Stimulated activated CD8-positive, alpha-beta memory T cell treated with anti-CD3 and anti-CD28 coated beads, Interleukin-7, amount 100 ng/mL, for 48 hours (primary cell): ENCODE data around the gene BTN3A1.

ENCODE experiments used
- DNase-seq, 2 donors: peaks; one replicate each; pipeline ENCODE4 v3.0.0-alpha.2; 2020; ENCODE audit warnings: low read depth in 1 of 2; ENCODE audit errors: extremely low read depth in 1 of 2

The BTN3A1 gene

DNA sequence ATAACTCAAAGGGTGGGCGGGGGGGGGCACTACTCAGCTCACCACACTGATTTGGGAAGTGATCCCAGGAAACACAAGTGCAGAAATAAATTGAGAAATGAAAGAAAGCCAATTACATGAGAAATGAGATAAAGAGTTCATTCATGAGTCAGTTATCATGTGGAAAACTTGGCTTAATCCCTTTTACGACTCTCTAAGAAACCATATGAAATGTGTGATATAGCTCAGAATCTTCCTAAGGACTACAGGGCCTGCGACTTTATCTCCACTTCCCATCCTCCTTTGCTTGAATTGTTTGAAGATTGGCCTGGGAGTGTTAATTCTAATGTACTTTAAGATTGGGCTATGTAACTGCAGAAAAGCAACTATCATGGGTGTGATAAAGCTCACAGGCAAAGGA lies 22.8 kb upstream of the BTN3A1 start:
- DNase-seq: no peak

DNA sequence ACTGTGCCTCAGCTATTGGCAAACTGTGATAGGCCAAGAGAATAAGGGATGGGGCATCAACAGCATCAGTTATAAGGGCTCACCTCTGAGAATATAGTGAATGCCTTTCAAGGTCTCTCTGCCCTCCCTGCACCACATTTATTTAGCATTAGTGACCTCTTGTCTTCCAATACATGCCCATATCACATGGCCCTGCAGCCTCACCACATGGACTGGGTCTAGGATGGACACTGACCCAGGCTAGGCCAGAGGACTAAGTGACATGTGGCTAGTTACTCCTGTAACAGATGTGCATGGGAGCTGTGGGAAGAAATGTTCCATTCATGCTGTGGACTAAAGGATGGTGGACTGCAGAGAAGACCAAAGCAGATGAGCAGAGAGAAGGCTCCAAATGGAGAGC lies 22.3 kb upstream of the BTN3A1 start:
- DNase-seq: no peak

DNA sequence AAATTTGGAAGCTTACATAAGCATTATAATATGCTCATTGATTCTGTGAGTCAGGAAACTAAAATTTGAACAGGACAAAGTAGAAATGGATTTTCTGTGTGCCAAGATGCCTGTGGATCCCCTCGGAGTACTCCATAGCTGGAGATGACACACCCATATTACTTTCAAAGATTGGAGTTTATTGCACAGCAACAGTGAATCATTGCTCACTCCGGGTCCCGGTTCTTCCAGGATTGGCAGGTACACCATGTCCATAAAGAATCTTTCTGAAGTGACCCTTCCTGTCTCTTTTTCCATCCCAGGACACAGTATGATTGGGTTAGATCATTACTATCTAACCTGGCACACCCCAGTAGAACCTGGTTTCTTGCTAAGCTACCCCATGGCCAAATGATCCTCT lies 21.8 kb upstream of the BTN3A1 start:
- DNase-seq: no peak

DNA sequence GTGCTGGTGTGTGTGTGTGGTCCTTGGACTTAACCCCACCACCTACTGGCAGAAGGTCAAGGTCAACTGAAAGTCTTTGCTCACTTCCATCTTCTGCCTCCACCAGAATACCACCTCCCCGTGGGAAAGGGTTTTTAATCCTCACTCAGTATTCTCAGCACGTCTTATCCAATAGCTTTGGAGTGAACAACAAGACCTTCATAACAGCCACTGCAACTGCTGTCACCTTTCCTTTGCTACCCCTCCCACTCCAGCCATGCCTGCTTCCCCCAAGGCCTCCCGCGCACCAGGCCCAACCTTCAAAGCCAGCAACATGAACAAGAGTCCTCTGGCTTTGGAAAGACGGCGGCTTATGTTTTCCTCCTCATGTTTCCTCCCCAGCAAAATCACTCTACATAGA lies 20.0 kb upstream of the BTN3A1 start:
- DNase-seq: no peak

DNA sequence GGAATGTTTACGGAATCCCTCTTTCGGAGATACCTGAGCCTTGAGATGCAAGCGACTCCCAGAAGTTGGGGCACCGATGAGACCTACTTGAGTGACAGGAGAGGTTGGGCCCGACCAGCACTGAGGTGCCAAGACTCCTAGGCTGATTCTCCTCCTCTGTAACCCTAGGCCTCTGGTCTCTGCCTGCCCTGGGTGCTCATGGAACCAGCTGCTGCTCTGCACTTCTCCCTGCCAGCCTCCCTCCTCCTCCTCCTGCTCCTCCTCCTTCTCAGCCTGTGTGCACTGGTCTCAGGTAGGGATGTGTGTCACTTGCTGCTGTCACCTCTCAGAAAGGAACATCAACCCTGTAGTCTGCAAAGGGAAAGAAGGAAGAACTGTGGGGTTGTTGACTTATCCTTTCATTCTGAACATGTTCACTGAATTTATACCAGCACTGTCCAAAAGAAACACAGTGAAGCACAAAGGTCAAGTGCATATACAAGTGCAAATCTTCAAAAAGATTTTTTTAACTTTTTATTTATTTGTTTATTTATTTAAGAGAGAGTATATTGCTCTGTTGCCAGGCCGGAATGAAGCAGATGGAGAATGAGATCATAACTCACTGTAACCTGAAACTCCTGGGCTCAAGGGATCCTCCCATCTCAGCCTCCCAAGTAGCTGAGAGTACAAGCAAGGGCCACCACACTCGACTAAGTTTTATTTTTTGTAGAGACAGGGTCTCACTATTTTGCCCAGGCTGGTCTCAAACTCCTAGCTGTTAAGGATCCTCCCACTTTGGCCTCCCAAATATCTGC lies 18.3 kb upstream of the BTN3A1 start:
- DNase-seq: no peak

DNA sequence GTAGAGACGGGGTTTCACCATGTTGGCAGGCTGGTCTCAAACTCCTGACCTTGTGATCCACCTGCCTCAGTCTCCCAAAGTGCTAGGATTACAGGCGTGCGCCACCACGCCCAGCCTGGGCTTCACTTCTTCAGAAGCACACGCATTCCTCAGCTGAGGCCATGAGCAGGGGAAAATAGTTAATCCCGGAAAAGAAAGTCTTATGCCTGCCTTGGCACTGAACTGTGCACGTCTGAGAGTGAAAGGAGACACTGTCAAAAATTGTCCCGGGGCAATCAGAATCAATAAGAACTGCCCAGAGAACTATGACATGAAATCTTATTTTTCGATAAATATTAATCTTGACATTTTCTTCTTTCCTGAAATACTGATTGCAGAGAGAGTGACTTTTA lies 16.3 kb upstream of the BTN3A1 start:
- DNase-seq: no peak

DNA sequence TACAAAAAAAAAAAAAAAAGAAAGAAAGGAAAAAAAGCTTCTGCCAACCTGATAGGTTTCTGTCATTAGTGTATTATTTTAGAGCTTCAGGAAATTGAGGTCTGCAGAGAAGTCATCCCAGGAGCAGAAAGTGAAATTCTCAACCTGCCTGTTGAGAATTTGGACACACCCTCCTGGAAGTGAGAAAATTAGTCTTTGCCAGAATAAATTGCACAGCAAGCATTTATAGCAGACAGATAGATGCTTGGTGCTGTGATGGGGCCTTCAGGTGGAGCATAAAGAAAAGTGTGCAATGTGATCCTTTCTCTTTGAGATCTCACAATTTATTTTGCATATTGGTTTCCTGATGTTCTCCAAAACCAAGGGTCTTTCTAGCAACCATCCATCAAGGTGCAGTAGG lies 14.5 kb upstream of the BTN3A1 start:
- no peak for DNase-seq

DNA sequence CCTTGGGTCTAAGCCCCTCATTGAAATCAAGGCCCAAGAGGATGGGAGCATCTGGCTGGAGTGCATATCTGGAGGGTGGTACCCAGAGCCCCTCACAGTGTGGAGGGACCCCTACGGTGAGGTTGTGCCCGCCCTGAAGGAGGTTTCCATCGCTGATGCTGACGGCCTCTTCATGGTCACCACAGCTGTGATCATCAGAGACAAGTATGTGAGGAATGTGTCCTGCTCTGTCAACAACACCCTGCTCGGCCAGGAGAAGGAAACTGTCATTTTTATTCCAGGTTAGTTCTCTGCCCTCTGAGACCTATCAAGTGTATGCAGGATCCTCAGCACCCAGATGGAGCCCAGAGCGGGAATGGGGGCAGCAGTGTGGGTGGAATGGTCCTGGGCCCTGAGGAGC lies 14.1 kb upstream of the BTN3A1 start:
- DNase-seq: no peak

DNA sequence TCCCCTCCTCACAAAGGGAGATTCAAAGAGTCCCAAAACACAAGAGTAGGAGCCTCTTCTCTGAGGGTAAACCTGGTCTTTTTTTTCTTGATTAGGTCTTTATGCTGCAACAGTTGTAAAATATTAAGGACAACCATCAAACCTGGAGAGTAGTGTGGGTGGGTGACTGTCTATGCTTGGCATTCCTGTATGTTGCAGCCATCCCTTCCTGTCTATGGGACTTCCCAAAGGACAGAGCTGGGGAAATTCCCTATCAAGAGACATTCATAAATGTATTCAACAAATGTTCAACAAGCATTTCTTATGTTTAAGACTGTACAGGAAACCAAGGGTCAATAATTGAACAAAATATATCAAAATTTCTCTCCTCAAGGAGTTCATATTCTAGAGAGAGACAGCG lies 13.6 kb upstream of the BTN3A1 start:
- no peak for DNase-seq

DNA sequence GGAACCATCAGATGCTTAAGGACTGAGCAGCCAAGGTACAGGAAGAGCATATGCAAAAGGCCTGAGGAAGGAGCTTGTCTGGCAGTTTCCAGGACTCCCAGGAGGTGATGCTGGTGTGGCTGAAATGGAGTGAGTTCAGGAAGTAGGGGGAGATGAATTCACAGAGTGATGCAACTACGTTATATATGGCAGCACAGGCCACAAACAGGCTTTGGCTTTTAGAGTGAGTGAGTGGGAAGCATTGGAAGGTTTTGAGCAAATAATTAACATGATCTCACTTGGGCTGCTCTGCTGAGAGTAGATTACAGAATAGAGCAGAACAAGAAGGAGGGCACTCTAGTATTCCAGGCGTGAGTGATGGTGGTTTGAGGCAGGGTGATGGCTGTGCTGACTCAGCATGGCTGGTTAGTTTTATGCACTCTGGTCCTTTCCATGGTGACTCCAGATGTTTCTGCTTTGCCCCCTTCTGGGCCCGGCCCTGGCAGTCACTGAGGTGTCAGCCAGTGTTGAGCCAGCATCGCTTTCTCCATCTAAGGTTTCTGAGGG lies 12.7 kb upstream of the BTN3A1 start:
- no peak for DNase-seq

DNA sequence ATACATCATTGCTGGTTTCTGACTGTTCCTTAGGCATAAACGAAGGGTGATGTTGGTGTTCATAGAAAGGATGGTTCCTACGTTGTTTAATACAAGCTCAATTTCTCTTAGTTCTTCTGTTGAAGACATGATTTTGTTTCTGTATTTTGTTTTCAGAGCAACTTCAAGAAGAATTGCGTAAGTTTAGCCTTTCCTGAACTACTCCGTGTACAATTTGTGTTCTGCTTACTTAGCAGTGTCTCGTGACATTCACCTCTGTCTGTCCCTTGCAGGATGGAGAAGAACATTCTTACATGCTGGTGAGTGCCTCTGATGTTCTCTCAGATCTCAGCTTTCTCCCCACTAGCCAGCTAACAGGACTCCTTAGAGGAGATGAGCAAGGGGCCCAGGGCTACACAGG lies 11.5 kb upstream of the BTN3A1 start:
- DNase-seq: no peak

DNA sequence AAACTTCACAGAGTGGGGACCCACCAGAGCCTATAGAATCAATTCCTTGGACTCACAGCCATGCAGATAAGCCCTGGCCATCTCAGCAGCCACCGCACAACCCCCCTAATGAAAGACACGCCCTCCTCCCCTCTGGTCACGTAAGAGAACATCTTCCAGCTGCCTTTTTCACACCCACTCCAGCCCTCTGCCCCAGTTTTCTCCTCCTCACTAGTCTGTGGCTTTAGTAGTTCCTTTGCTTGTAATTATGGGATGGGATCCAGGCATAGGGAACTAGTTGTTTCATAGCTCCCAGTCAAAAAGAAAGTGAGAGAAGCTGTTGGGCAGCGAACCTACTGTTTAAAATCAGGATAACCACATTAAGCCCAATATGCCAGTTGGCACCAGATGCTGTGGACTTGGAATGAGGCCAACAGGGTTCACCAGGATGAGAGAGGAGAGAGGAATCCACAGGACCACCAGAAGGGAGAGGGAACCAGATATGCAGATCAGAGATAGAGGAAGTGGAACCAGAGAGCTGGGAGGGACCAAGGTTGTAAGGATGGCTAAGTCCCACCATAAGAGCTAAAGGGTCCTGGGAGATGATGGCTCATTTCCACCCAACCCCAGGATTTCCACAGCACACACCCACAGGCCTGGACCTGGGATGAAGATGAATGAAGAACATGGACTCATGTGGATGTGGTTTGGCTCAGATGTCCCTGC lies 9.0 kb upstream of the BTN3A1 start:
- DNase-seq: no peak

DNA sequence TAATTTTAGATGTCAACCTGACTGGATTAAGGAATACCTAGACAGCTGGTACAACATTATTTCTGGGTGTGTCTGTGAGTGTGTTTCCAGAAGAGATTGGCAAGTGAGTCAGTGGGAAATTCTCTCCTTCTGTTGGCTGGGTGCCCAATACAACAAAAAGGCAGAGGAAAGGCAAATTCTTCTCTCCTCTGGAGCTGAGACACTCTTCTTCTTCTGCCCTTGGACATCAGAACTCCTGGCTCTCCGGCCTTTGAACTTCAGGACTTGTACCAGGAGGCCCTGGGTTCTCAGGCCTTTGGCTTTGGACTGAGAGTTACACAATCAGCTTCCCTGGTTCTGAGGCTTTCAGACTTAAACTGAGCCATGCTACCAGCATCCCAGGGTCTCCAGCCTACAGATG lies 7.8 kb upstream of the BTN3A1 start:
- DNase-seq: no peak

DNA sequence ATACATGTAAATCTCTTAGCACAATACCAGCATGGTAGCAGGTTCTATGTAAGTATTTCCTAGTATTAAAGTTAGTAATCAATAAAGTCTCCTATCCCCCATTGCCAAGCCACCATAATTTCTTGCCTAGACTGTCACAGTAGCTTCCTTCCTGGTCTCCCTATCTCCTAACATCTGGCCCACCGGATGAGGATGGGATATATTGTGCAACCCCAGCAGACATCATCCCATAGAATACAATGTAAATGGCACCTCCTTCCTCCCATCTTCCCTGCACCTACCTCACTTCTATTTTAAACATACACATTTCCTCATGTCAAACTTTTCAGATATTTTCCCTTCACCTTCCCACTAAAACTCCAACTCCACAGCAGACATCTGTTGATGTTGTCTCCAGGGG lies 3.5 kb upstream of the BTN3A1 start:
- no peak for DNase-seq

DNA sequence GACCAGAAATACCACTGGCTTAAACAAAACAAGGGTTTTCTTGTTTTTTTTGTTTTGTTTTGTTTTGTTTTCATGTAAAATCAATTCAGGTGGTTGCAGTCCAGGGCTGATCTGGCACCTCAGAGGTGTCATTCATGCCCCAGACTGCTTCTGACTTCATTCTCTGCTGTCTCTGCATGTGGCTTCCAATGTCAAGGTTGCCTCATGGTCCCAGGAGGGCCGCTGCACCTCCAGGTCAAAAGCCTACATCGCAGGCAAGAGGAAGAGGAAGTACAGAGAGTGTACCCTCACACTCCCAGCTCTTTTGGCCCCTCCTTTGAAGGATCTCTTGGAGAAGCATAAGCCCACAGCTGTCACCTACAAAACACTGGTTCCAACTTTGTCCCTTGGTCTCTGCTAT lies 1.4 kb upstream of the BTN3A1 start:
- no peak for DNase-seq

DNA sequence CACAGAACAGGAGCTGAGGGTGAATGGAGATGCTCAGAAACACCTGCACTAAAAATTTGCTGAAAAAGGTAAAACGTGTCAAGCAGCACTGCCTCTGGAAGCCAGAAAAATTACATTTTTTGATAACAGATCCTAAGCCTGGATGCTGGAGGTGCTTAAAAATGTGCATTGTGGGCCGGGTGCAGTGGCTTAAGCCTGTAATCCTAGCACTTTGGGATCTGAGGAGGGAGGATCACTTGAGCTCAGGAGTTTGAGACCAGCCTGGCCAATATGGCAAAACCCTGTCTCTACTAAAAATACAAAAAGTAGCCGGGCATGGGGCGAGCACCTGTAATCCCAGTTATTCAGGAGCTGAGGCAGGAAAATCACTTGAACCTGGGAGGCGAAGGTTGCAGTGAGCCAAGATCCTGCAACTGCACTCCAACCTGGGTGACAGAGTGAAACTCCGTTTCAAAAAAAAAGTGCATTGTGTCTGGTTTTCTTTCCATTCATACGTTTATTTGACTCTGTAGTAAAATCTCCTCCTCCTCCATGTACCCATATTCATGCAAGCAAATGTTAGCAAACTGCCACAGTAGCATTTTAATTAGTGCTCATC lies 587 bp upstream of the BTN3A1 start:
- DNase-seq: no peak

DNA sequence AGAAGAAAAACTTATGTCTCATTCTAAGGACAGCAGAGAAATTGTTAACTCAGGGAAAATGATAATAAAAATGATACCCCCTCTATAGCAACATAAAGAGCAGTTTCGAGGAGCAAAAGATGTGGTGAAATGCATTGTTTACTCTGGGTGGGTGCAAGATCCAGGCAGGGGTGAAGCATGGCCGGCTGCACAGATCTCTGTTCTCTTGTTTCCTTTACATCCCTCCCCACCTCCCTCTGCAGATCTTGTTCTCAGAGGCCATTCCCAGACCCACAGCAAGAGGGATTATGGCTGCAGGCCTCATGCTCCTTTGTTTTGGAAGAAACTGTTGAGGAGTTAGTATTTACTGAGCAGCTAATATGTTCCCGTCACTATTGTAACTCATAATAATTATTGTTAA lies 1.8 kb downstream of the BTN3A1 start:
- DNase-seq: no peak

DNA sequence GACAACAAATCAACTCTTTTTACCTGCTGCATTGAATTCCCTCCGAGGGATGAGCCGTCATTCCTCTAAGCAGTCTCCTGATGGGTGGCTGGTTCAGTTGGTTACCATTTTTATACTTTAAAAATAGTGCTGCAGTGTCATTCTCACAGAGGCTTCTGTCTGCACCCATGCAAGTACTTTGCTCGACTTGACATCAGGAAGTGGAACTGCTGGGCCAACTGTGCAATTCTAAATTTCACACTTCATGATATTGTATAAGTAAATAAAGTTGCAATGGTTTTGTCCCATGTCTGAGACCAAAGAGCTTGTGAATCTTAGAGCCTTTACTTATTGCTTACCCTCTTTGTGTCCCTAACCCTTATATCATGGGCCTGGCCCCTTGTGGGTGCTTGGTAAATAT lies 2.5 kb downstream of the BTN3A1 start:
- no peak for DNase-seq

DNA sequence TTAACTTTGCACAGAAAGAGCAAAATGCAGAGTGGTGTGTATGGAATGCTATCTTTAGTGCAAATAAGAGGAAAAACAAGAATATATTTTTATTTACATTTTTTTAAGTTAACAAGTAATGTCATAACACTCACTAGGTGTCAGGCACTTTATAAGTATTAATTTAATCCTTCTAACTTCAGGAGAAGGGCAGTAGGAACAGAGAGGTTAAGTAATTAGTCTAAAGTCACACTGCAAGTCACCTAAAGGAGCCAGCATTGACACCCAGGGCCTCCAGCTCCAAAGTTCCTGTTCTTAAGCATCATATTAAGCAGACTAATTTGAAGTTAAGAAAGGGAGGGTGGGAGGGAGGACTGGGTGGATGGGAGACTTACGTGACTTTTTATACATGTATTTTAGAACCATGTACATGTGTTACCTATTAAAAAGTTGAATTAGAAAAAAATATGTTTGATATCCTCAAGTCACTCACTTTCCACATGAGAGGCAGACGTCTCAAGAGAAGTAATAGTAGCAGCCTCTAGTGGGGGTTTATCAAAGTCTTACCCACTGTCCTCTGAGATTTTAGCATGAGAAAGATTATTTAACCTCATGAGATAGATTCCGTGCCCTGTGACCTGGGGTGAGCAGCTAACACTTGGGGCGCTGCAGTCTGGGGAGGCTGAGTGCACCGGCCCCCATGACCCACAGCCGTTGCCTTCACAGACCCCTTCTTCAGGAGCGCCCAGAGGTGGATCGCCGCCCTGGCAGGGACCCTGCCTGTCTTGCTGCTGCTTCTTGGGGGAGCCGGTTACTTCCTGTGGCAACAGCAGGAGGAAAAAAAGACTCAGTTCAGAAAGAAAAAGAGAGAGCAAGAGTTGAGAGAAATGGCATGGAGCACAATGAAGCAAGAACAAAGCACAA lies 7.0 kb downstream of the BTN3A1 start:
- DNase-seq: no peak

DNA sequence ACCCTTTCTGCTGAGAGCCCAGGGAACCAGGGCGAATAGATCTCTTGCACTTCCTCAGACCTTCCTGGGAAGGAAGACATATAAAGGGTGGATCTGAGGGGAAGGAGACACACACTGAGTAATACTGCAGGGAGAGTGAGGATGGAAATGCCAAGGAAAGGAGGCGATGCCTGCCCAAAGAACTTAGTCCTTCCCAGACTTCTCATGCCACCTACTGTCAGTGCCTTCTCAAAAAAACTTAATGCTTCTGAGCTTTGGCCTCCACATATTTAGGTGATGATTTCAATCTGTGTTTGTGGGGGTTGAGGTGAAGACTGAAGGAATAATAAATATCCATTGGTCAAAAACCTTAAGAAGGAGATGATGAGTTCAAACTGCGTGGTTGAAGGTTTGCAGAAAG lies 9.7 kb downstream of the BTN3A1 start:
- no peak for DNase-seq

DNA sequence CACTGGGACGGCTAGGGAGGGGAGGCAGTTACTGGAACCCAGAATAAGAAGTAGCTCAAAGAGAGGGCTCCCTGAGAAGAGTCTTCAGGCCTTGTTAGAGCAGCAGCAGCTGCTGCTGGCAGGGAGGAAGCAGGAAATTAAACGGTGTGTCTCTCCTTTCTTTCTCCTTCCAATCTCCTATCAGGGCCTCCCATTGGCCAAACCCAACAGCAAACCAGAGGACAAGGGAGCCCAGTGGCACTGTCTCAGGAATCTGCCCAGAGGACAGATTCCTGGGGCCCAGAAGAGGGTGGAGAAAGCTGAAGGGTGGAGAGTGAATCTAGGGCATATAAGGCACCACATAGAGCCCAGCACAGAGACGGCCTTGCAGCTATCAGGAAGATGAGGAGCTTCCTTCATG lies 10.2 kb downstream of the BTN3A1 start:
- DNase-seq: no peak
